Kidney epithelial cell (primary cell): ENCODE results near the gene PCBP3. TPM values are rescaled to one million over a fixed set of nuclear protein-coding genes. Genes with fewer than 3 reads are reported as not detected.

Experiments
- DNase-seq: peaks from one replicate; pipeline ENCODE4 v3.0.0-alpha.2; 2010; ENCODE audit warnings: low read depth
- H3K27me3 ChIP-seq: 2 replicates; pipeline ENCODE4 v1.6.0; 2011; ENCODE audit warnings: low read length; ENCODE audit not compliant: control insufficient read depth, insufficient read depth
- H3K36me3 ChIP-seq: 2 replicates; pipeline ENCODE4 v1.5.1; 2011; ENCODE audit warnings: low read length; ENCODE audit not compliant: control insufficient read depth, insufficient read depth
- H3K4me3 ChIP-seq: 2 replicates; pipeline ENCODE4 v1.5.1; 2011; ENCODE audit warnings: low read depth, mild to moderate bottlenecking, control low read depth, low read length
- CTCF ChIP-seq: IDR thresholded peaks from 2 replicates; pipeline ENCODE4 v1.5.1; 2011; ENCODE audit warnings: mild to moderate bottlenecking, moderate library complexity, low read length, control low read depth, inconsistent platforms; ENCODE audit not compliant: insufficient read depth, poor library complexity, severe bottlenecking
- total RNA-seq: library from RNA; depleted of rRNA; stranded (reverse); fragments of >200 nt; gene quantifications from 2 replicates; pipeline ENCODE4 v1.2.3, GENCODE V29; 2015

PCBP3 gene
- total RNA-seq, 1 donor from 2014 or later: 1.3 TPM

- Histone ChIP-seq H3K36me3 (no peaks in the 10 kb centered on the region), H3K27me3 (no peaks in the 10 kb centered on the region), H3K4me3 (no peak overlapping the region)
- no peak for DNase-seq
- no peak for TF ChIP-seq CTCF
Observed at GRCh38 chr21:45990741-45991605, 347.4 kb downstream of the PCBP3 start.

- Histone ChIP-seq H3K27me3 (no peaks in the 10 kb centered on the region), H3K4me3 (no peak overlapping the region), H3K36me3 (no peaks in the 10 kb centered on the region)
- no peak for DNase-seq
- no peak for TF ChIP-seq CTCF
Observed at GRCh38 chr21:45991606-45992300, 348.2 kb downstream of the PCBP3 start.

Other genes starting within 250 kb of the PCBP3 start
- 808 and 952 TPM in 2 replicates for gene COL18A1, start 238.6 kb upstream of the PCBP3 start, total RNA-seq
- 19.1 and 21.7 TPM in 2 replicates for gene SLC19A1, start 101.3 kb upstream of the PCBP3 start, total RNA-seq